ENCODE results near the gene DNAJC9.

- TF ChIP-seq CTCF (IDR thresholded peaks at IDR 0.05) (no peak), POLR2A (IDR thresholded peaks at IDR 0.05) (no peak)
Observed at GRCh38 chr10:73229567-73229966, 17.5 kb downstream of the DNAJC9 start.

Measured in Peyer's patch (tissue), 4 donors.